CD4-positive, alpha-beta T cell (primary cell): ENCODE data around the gene ELP1. TPM values are rescaled to one million over a fixed set of nuclear protein-coding genes. Genes with fewer than 3 reads are reported as not detected.

Experiments used
- ATAC-seq: fragments of 200-7000 bp; cut with Tn5 transposase; one replicate; pipeline ENCODE4 v1.10.0; 2022; ENCODE audit warnings: mild to moderate bottlenecking; ENCODE audit not compliant: poor library complexity
- CTCF ChIA-PET: fragments of 350-600 bp; sonication (Branson Sonifier 250); formaldehyde crosslinking; loops from one replicate; lab custom pipeline; 2021; ENCODE audit warnings: antibody characterized with exemption, inconsistent platforms; lab: Charles Lee
- POLR2A ChIA-PET: fragments of 350-600 bp; sonication (Branson Sonifier 250); formaldehyde crosslinking; loops from one replicate; lab custom pipeline; 2021; ENCODE audit warnings: antibody characterized with exemption, inconsistent platforms; lab: Charles Lee
- DNase-seq, 14 experiments: peaks; one replicate each; pipeline ENCODE4 v3.0.0-alpha.2; 2013 to 2020; ENCODE audit warnings: mixed read lengths in 2 of 14
- H3K27ac ChIP-seq, 2 donors: one replicate each; pipeline versions ENCODE4 v1.5.1 to v1.7.0; 2013; ENCODE audit warnings: low read length in 2 of 2, low read depth in 1 of 2, mild to moderate bottlenecking in 1 of 2
- H3K27me3 ChIP-seq, 2 experiments: 1 replicate in 1 of 2; 2 replicates in 1 of 2; pipeline versions ENCODE4 v1.6.1 to v1.7.0; 2013; ENCODE audit warnings: low read length in 2 of 2, control low read depth in 1 of 2, mild to moderate bottlenecking in 1 of 2, moderate library complexity in 1 of 2; ENCODE audit not compliant: insufficient read depth in 2 of 2, control insufficient read depth in 1 of 2
- H3K36me3 ChIP-seq: one replicate; pipeline ENCODE4 v1.6.1; 2013; ENCODE audit warnings: low read length, control low read depth; ENCODE audit not compliant: insufficient read depth
- H3K4me1 ChIP-seq: one replicate; pipeline ENCODE4 v1.6.1; 2013; ENCODE audit warnings: low read length, control low read depth; ENCODE audit not compliant: insufficient read depth
- H3K4me3 ChIP-seq: one replicate; pipeline ENCODE4 v1.5.1; 2013; ENCODE audit warnings: mild to moderate bottlenecking, low read length, moderate library complexity
- H3K9me3 ChIP-seq, 2 experiments: 1 replicate in 1 of 2; 2 replicates in 1 of 2; pipeline versions ENCODE4 v1.6.1 to v1.7.0; 2013; ENCODE audit warnings: low read length in 2 of 2, mild to moderate bottlenecking in 2 of 2, control low read depth in 1 of 2, moderate library complexity in 1 of 2; ENCODE audit not compliant: control insufficient read depth in 1 of 2, insufficient read depth in 1 of 2
- H3K27ac Mint-ChIP-seq: one replicate; pipeline ENCODE4 v1.8.0; 2020; ENCODE audit warnings: mixed read lengths
- H3K27me3 Mint-ChIP-seq: one replicate; pipeline ENCODE4 v1.8.0; 2021; ENCODE audit warnings: mixed read lengths
- H3K36me3 Mint-ChIP-seq: one replicate; pipeline ENCODE4 v1.8.0; 2021; ENCODE audit warnings: low read depth, mixed read lengths
- H3K4me1 Mint-ChIP-seq: one replicate; pipeline ENCODE4 v1.8.0; 2021; ENCODE audit warnings: low read depth, mixed read lengths
- H3K4me3 Mint-ChIP-seq: one replicate; pipeline ENCODE4 v1.8.0; 2020; ENCODE audit warnings: mild to moderate bottlenecking, mixed read lengths
- H3K9me3 Mint-ChIP-seq: one replicate; pipeline ENCODE4 v1.8.0; 2020; ENCODE audit warnings: mixed read lengths
- CTCF ChIP-seq: fragments of 200-600 bp; IDR thresholded peaks from one replicate; pipeline ENCODE4 v1.8.0; 2022; ENCODE audit warnings: antibody characterized with exemption, mild to moderate bottlenecking
- intact Hi-C, 2 experiments: fragments of 100-400 bp; cut with DNase I in 1 of 2; cut with micrococcal nuclease in 1 of 2; formaldehyde crosslinking; loops; one replicate each; pipeline versions ENCODE4 v1.15.1 to v1.9.0; 2023 to 2025; cut with DNase I, micrococcal nuclease
- total RNA-seq, 174 experiments: library from RNA in 2 of 174; stranded (reverse) in 2 of 174; gene quantifications; one replicate each; pipeline ENCODE4 v1.2.3 and lab custom pipeline; 2021 to 2026

The ELP1 gene
- total RNA-seq, 2 experiments from 2014 or later, result 19.2 to 20.8 TPM

GRCh38 chr9:108978205-108978604, 44.3 kb upstream of the ELP1 start:
- Histone ChIP-seq H3K27ac (no peak overlapping the region), H3K27me3 (no peaks in the 10 kb centered on the region), H3K4me1 (no peaks in the 10 kb centered on the region), H3K36me3 (no peaks in the 10 kb centered on the region), H3K4me3 (no peak overlapping the region), H3K9me3 (no peaks in the 10 kb centered on the region)
- no peak for ATAC-seq
- Mint-ChIP-seq H3K27me3 (no peaks in the 10 kb centered on the region), H3K4me1 (no peaks in the 10 kb centered on the region), H3K4me3 (no peak overlapping the region), H3K36me3 (no peaks in the 10 kb centered on the region), H3K27ac (no peak overlapping the region), H3K9me3 (no peaks in the 10 kb centered on the region)
- DNase-seq, result no peak
- no peak for TF ChIP-seq CTCF
- CTCF ChIA-PET, result no interaction called here
- POLR2A ChIA-PET, result no interaction called here
- intact Hi-C loops, result no loop called here

- H3K4me1 Mint-ChIP-seq, result no peaks in the 10 kb centered on the region
- H3K36me3 Mint-ChIP-seq, result no peaks in the 10 kb centered on the region
- H3K4me3 Mint-ChIP-seq, result no peak overlapping the region
- POLR2A ChIA-PET, result no interaction called here
- TF ChIP-seq CTCF, result no peak
- H3K27me3 ChIP-seq, result no peaks in the 10 kb centered on the region
- H3K4me1 ChIP-seq, result no peaks in the 10 kb centered on the region
- intact Hi-C loops, result no loop called here
- H3K9me3 ChIP-seq, result peaks cover 0 to 8% of the 10 kb centered on the region in 2 experiments
- DNase-seq (no peak), ATAC-seq (no peak)
- H3K27ac Mint-ChIP-seq, result no peak overlapping the region
- H3K9me3 Mint-ChIP-seq, result no peaks in the 10 kb centered on the region
- no peaks in the 10 kb centered on the region for H3K27me3 Mint-ChIP-seq
- H3K36me3 ChIP-seq, result no peaks in the 10 kb centered on the region
- no peak overlapping the region for H3K4me3 ChIP-seq
- CTCF ChIA-PET, result no interaction called here
- no peak overlapping the region for H3K27ac ChIP-seq
Observed at GRCh38 chr9:108973895-108974294, 40.0 kb upstream of the ELP1 start.

GRCh38 chr9:108972626-108973209, 38.8 kb upstream of the ELP1 start:
- ChIA-PET CTCF (no interaction called here), POLR2A (no interaction called here)
- H3K4me1 ChIP-seq, result no peaks in the 10 kb centered on the region
- no peak overlapping the region for H3K27ac ChIP-seq
- no peak overlapping the region for H3K4me3 ChIP-seq
- H3K9me3 ChIP-seq, result peaks cover 0 to 8% of the 10 kb centered on the region in 2 experiments
- no peaks in the 10 kb centered on the region for H3K36me3 ChIP-seq
- Mint-ChIP-seq H3K9me3 (no peaks in the 10 kb centered on the region), H3K27ac (no peak overlapping the region), H3K27me3 (no peaks in the 10 kb centered on the region), H3K4me3 (no peak overlapping the region), H3K36me3 (no peaks in the 10 kb centered on the region), H3K4me1 (no peaks in the 10 kb centered on the region)
- intact Hi-C loops, result no loop called here
- DNase-seq (no peak), ATAC-seq (no peak)
- no peak for TF ChIP-seq CTCF
- H3K27me3 ChIP-seq, result no peaks in the 10 kb centered on the region
